ENCODE data around the gene CRYBG3.

DNA sequence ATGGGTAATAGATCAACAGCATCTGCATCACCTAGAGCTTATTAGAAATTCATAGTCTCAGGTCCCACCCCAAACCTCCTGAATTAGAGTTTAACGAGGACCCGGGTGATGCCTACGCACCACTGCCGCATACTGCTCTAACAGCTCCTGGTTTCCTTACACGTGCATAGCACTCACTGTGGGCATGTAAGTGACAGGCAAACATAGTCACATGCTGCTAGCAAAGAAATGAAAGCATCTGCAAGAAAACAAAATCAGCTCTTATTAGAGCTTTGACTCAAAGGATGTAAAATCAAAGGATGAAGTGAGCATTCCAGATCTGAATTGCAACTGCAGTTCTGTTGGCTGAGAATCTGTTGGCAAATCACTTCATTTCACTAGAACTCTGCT is 169.5 kb downstream of the CRYBG3 start:
- TF ChIP-seq ZNF274 (IDR thresholded peaks at IDR 0.05; ENCODE audit: low read depth, low read length) (no peak), SUZ12 (IDR thresholded peaks at IDR 0.05; ENCODE audit: extremely low read depth, insufficient read depth, insufficient read length) (no peak)

All from NT2/D1 (cell line).